Kidney (tissue), 14 donors: Measurements from ENCODE around the gene UBASH3B. TPM values are rescaled to one million over a fixed set of nuclear protein-coding genes. Genes with fewer than 3 reads are reported as not detected.

Experiments used
- DNase-seq, 5 donors: peaks; one replicate each; pipeline ENCODE4 v3.0.0-alpha.2; 2013 to 2020
- FAIRE-seq: peaks from 2 replicates; lab custom pipeline; 2012; peaks lifted over from hg19 to GRCh38; lab: Jason Lieb, UNC
- H3K27ac ChIP-seq, 2 donors: one replicate each; pipeline ENCODE4 v1.7.0; 2013; ENCODE audit warnings: low read depth in 2 of 2, low read length in 2 of 2, inconsistent platforms in 1 of 2
- H3K27me3 ChIP-seq: one replicate; pipeline ENCODE4 v1.7.1; 2013; ENCODE audit warnings: low read length, inconsistent platforms; ENCODE audit not compliant: control insufficient read depth, insufficient read depth
- H3K36me3 ChIP-seq, 3 donors: one replicate each; pipeline versions ENCODE4 v1.7.0 to v1.7.1; 2013; ENCODE audit warnings: low read length in 3 of 3, control low read depth in 1 of 3, inconsistent platforms in 1 of 3; ENCODE audit not compliant: insufficient read depth in 3 of 3, control insufficient read depth in 2 of 3
- H3K4me1 ChIP-seq, 3 donors: one replicate each; pipeline versions ENCODE4 v1.7.0 to v1.7.1; 2013; ENCODE audit warnings: low read length in 3 of 3, inconsistent platforms in 1 of 3, low read depth in 1 of 3; ENCODE audit not compliant: control insufficient read depth in 2 of 3, insufficient read depth in 2 of 3
- H3K4me3 ChIP-seq, 3 donors: one replicate each; pipeline versions ENCODE4 v1.7.0 to v1.8.1; 2013; ENCODE audit warnings: low read length in 3 of 3, control low read depth in 1 of 3, inconsistent platforms in 1 of 3
- H3K9ac ChIP-seq, 3 donors: one replicate each; pipeline versions ENCODE4 v1.7.0 to v1.7.1; 2013; ENCODE audit warnings: low read length in 3 of 3, control low read depth in 1 of 3, inconsistent platforms in 1 of 3
- H3K9me3 ChIP-seq, 3 donors: one replicate each; pipeline versions ENCODE4 v1.7.0 to v1.7.1; 2013; ENCODE audit warnings: low read length in 3 of 3, control low read depth in 1 of 3, inconsistent platforms in 1 of 3; ENCODE audit not compliant: control insufficient read depth in 2 of 3, insufficient read depth in 1 of 3
- intact Hi-C: fragments of 100-400 bp; cut with DNase I; formaldehyde crosslinking; loops from one replicate; pipeline ENCODE4 v1.11.1; 2022
- polyA plus RNA-seq: library from polyadenylated mRNA; stranded (reverse); fragments of 350-450 nt; fragmentation: Illumina TruSeq; extraction: RNeasy Lipid Tissue Mini Kit (QIAGEN cat#74804); gene quantifications from one replicate; pipeline ENCODE4 v1.2.3, GENCODE V29; 2014; ENCODE audit warnings: low read depth, low replicate concordance; ENCODE audit not compliant: insufficient read depth
- total RNA-seq: library from RNA; stranded (reverse); fragmentation: NEBNext Ultra II Directional; extraction: Animal tissue kit (Norgen Biotek cat#: 25700); gene quantifications from one replicate; pipeline ENCODE4 v1.2.1, GENCODE V29; 2021
- TF ChIP-seq, protein P1 (sequence below): IDR thresholded peaks from 3 replicates; pipeline ENCODE4 v1.5.1; 2012; ENCODE audit warnings: mild to moderate bottlenecking, moderate library complexity, borderline replicate concordance; ENCODE audit not compliant: insufficient read depth; ENCODE audit errors: extremely low read depth
- donor health status: control.
- donor health status: control.
- donor health status: control.
- donor health status: control.
- donor health status: control.
- donor health status: DM: yes; HTN: yes; CAD: no.
- donor health status: Normal renal cell carcinoma (clear cell type).

The UBASH3B gene
- total and polyA plus RNA-seq, 2 donors from 2014 or later: 0.62 to 22.8 TPM

DNA sequence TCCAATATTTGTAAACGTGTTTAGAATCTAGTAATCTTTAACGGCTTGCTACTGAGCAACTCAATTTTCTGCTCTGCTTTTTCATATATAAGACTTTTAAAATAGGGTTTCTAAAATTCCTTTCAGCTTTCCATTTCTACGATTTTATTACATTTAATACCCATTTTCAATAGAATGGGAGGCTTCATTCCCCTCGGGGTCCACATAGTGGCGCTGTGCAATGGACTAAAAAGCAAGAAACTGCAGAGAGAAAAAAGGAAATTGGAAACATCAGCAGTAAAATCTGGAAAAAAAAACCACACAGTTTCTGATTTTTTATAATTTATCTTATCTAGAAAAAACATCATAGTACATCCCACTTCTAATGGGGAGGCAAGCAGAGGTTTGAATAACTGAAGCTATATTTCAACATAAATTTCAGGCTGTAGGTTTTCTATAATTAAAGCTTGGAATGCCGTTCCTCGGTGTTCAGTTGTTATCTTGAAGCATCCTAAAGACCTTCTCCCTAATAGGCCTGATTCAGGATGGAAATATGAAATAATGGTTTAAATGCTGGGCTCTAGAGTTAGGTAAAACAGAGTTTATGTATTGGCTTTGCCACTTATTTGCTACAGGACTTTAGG, 208.3 kb downstream of the UBASH3B start:
- H3K27ac ChIP-seq: no peak overlapping the region
- TF ChIP-seq, protein P1, sequence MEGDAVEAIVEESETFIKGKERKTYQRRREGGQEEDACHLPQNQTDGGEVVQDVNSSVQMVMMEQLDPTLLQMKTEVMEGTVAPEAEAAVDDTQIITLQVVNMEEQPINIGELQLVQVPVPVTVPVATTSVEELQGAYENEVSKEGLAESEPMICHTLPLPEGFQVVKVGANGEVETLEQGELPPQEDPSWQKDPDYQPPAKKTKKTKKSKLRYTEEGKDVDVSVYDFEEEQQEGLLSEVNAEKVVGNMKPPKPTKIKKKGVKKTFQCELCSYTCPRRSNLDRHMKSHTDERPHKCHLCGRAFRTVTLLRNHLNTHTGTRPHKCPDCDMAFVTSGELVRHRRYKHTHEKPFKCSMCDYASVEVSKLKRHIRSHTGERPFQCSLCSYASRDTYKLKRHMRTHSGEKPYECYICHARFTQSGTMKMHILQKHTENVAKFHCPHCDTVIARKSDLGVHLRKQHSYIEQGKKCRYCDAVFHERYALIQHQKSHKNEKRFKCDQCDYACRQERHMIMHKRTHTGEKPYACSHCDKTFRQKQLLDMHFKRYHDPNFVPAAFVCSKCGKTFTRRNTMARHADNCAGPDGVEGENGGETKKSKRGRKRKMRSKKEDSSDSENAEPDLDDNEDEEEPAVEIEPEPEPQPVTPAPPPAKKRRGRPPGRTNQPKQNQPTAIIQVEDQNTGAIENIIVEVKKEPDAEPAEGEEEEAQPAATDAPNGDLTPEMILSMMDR: peak; percentile 83
- FAIRE-seq (peak; percentile 87), DNase-seq (peak in 3 of 5 donors; percentile 39 to 75 (median 43))
- H3K4me3 ChIP-seq: no peak overlapping the region
- no peaks in the 10 kb centered on the region for H3K4me1 ChIP-seq
- peak overlapping the region in 1 of 3 donors; percentile 16 for H3K9ac ChIP-seq
- H3K27me3 ChIP-seq: no peaks in the 10 kb centered on the region
- no peaks in the 10 kb centered on the region for H3K36me3 ChIP-seq
- H3K9me3 ChIP-seq: no peaks in the 10 kb centered on the region
- intact Hi-C loops: loop anchor here (10.0 kb wide), 1 partner anchor 161 kb away; no protein-coding TSS in a partner anchor

Other genes starting within 250 kb of the UBASH3B start
- gene CRTAM, start 182.8 kb downstream of the UBASH3B start, total RNA-seq: 0.66 TPM
- gene CRTAM, start 182.8 kb downstream of the UBASH3B start, polyA plus RNA-seq: not detected
- gene JHY, start 227.0 kb downstream of the UBASH3B start, total RNA-seq: 13.6 TPM
- gene JHY, start 227.0 kb downstream of the UBASH3B start, polyA plus RNA-seq: 4.8 TPM